H1 (cell line): ENCODE results near the gene PLPPR2.

Experiments
- CEBPB ChIP-seq: IDR thresholded peaks from 2 replicates; pipeline ENCODE4 v1.6.1; 2012; ENCODE audit warnings: low read depth, low read length
- CREB1 ChIP-seq: IDR thresholded peaks from 2 replicates; pipeline ENCODE4 v1.6.1; 2012; ENCODE audit warnings: inconsistent platforms
- EP300 ChIP-seq, 2 experiments: IDR thresholded peaks; 1 replicate in 1 of 2; 2 replicates in 1 of 2; pipeline ENCODE4 v1.6.1; 2011 to 2012; ENCODE audit warnings: low read depth in 2 of 2, low read length in 2 of 2, mild to moderate bottlenecking in 2 of 2, borderline replicate concordance in 1 of 2, inconsistent platforms in 1 of 2, moderate library complexity in 1 of 2
- GTF2F1 ChIP-seq: IDR thresholded peaks from 2 replicates; pipeline ENCODE4 v1.6.1; 2012; ENCODE audit warnings: low read depth, low read length, improper control_type of control experiment, borderline replicate concordance
- MAFK ChIP-seq: IDR thresholded peaks from 2 replicates; pipeline ENCODE4 v1.6.1; 2012; ENCODE audit warnings: low read depth, mild to moderate bottlenecking, improper control_type of control experiment, low read length
- MAX ChIP-seq: IDR thresholded peaks from 2 replicates; pipeline ENCODE4 v1.6.1; 2012; ENCODE audit warnings: inconsistent platforms
- POLR2A ChIP-seq, 2 experiments: IDR thresholded peaks; 1 replicate in 1 of 2; 2 replicates in 1 of 2; pipeline ENCODE4 v1.6.1; 2011; ENCODE audit warnings: low read depth in 2 of 2, low read length in 2 of 2, mild to moderate bottlenecking in 2 of 2; ENCODE audit errors: control extremely low read depth in 1 of 2
- POLR2AphosphoS5 ChIP-seq: IDR thresholded peaks from 2 replicates; pipeline ENCODE4 v1.6.1; 2011; ENCODE audit warnings: low read depth, low read length
- SRF ChIP-seq: IDR thresholded peaks from 2 replicates; pipeline ENCODE4 v1.6.1; 2011; ENCODE audit warnings: mild to moderate bottlenecking, low read depth, low read length, moderate library complexity
- TBP ChIP-seq: IDR thresholded peaks from 2 replicates; pipeline ENCODE4 v1.6.1; 2011; ENCODE audit warnings: low read depth, low read length, improper control_type of control experiment
- USF2 ChIP-seq: IDR thresholded peaks from 2 replicates; pipeline ENCODE4 v1.6.1; 2011; ENCODE audit warnings: low read length, improper control_type of control experiment
- ZNF274 ChIP-seq: IDR thresholded peaks from 2 replicates; pipeline ENCODE4 v1.7.0; 2012; ENCODE audit warnings: low read length, borderline replicate concordance; ENCODE audit errors: extremely low read depth
- TF ChIP-seq, protein P1 (sequence below), 3 experiments: IDR thresholded peaks; 1 replicate in 2 of 3; 2 replicates in 1 of 3; pipeline versions ENCODE4 v1.5.1 to v1.6.1; 2011; ENCODE audit warnings: low read length in 3 of 3, mild to moderate bottlenecking in 3 of 3, inconsistent platforms in 2 of 3, low read depth in 1 of 3, moderate library complexity in 1 of 3; ENCODE audit not compliant: insufficient read depth in 1 of 3; ENCODE audit errors: control extremely low read depth in 1 of 3

- no peak for TF ChIP-seq MAX
- TF ChIP-seq, protein P1, sequence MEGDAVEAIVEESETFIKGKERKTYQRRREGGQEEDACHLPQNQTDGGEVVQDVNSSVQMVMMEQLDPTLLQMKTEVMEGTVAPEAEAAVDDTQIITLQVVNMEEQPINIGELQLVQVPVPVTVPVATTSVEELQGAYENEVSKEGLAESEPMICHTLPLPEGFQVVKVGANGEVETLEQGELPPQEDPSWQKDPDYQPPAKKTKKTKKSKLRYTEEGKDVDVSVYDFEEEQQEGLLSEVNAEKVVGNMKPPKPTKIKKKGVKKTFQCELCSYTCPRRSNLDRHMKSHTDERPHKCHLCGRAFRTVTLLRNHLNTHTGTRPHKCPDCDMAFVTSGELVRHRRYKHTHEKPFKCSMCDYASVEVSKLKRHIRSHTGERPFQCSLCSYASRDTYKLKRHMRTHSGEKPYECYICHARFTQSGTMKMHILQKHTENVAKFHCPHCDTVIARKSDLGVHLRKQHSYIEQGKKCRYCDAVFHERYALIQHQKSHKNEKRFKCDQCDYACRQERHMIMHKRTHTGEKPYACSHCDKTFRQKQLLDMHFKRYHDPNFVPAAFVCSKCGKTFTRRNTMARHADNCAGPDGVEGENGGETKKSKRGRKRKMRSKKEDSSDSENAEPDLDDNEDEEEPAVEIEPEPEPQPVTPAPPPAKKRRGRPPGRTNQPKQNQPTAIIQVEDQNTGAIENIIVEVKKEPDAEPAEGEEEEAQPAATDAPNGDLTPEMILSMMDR (IDR thresholded peaks at IDR 0.05; ENCODE audit: control extremely low read depth in 1 of 3, insufficient read depth in 1 of 3, low read depth in 1 of 3, low read length in 3 of 3): no peak
- no peak for TF ChIP-seq TBP
- TF ChIP-seq SRF: no peak
- TF ChIP-seq POLR2A (IDR thresholded peaks at IDR 0.05; ENCODE audit: control extremely low read depth in 1 of 2, low read depth in 2 of 2, low read length in 2 of 2): no peak
- no peak for TF ChIP-seq USF2
- TF ChIP-seq CEBPB: no peak
- no peak for TF ChIP-seq EP300 (IDR thresholded peaks at IDR 0.05; ENCODE audit: borderline replicate concordance in 1 of 2, low read depth in 2 of 2, low read length in 2 of 2)
- no peak for TF ChIP-seq MAFK
- TF ChIP-seq ZNF274: no peak
- no peak for TF ChIP-seq POLR2AphosphoS5
- TF ChIP-seq CREB1: no peak
- TF ChIP-seq GTF2F1: no peak
These were observed 18.7 kb downstream of the PLPPR2 start for GRCh38 chr19:11373885-11374432.
